ENCODE data around the gene LPO. TPM values are rescaled to one million over a fixed set of nuclear protein-coding genes. Genes with fewer than 3 reads are reported as not detected.

Gene LPO
- total RNA-seq, 1 experiment from 2014 or later = not detected

DNA sequence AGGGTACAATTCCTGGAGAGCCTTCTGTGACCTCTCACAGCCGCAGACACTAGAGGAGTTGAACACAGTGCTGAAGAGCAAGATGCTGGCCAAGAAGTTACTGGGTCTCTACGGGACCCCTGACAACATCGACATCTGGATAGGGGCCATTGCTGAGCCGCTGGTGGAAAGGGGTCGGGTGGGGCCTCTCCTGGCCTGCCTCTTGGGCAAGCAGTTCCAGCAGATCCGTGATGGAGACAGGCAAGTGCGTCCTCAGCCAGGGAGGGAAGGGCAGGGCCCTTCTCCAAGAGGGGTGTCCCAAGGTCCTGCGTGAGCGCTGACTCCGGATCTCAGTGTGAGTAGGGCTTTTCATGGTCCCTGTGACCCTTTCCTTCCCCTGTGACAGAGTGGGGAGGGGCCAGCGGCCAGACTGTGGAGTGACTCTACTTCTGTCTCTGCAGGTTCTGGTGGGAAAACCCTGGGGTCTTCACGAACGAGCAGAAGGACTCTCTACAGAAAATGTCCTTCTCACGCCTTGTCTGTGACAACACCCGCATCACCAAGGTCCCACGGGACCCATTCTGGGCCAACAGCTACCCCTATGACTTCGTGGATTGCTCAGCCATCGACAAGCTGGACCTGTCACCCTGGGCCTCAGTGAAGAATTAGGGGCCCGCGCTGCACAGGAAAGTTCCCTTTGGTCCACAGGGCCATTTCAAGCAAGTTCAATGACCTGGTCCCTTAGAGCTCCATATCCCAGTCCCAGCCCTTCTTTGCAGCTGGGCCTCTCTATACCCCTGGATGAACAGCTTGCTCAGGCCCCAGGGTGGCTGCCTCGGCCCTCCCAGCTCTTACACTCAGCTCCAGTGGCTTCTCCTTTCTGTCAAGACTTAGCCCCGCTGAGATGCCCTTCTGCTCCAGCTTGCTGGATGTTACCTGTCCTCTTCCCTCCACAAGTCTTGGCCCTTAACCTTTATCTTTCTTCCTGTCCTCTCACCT lies 29.3 kb downstream of the LPO start:
- H3K9me3 ChIP-seq (ENCODE audit: low read length) = no peaks in the 10 kb centered on the region
- ChIA-PET POLR2A (ENCODE audit: unreplicated experiment) (no interaction called here), CTCF (no interaction called here)
- no peaks in the 10 kb centered on the region for H3K36me3 ChIP-seq (ENCODE audit: low read depth, low read length)
- no peaks in the 10 kb centered on the region for H3K9me2 ChIP-seq (replicated peaks; ENCODE audit: low read length)
- H3K4me1 ChIP-seq (ENCODE audit: insufficient read depth, low read length) = no peaks in the 10 kb centered on the region
- no peaks in the 10 kb centered on the region for H3K79me2 ChIP-seq (ENCODE audit: low read length)
- H3K9ac ChIP-seq (ENCODE audit: low read length) = no peak overlapping the region
- H3K27ac ChIP-seq (ENCODE audit: low read length) = no peak overlapping the region
- H2AFZ ChIP-seq (ENCODE audit: low read length) = no peak overlapping the region
- TF ChIP-seq EZH2 (IDR thresholded peaks at IDR 0.05; ENCODE audit: low read length, unreplicated experiment) = no peak
- TF ChIP-seq EZH2phosphoT487 (IDR thresholded peaks at IDR 0.05; ENCODE audit: borderline replicate concordance, low read length) = no peak
- TF ChIP-seq, protein P1, sequence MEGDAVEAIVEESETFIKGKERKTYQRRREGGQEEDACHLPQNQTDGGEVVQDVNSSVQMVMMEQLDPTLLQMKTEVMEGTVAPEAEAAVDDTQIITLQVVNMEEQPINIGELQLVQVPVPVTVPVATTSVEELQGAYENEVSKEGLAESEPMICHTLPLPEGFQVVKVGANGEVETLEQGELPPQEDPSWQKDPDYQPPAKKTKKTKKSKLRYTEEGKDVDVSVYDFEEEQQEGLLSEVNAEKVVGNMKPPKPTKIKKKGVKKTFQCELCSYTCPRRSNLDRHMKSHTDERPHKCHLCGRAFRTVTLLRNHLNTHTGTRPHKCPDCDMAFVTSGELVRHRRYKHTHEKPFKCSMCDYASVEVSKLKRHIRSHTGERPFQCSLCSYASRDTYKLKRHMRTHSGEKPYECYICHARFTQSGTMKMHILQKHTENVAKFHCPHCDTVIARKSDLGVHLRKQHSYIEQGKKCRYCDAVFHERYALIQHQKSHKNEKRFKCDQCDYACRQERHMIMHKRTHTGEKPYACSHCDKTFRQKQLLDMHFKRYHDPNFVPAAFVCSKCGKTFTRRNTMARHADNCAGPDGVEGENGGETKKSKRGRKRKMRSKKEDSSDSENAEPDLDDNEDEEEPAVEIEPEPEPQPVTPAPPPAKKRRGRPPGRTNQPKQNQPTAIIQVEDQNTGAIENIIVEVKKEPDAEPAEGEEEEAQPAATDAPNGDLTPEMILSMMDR (conservative IDR thresholded peaks at IDR 0.05; ENCODE audit: low read depth, low read length) = no peak
- intact Hi-C loops (cut with micrococcal nuclease) = no loop called here
- no TSS peak for BruUV-seq (replicated peaks)
- ATAC-seq (no peak), DNase-seq (no peak)
- no peaks in the 10 kb centered on the region for H4K20me1 ChIP-seq (ENCODE audit: low read length)
- peaks cover 62% of the 10 kb centered on the region for H3K27me3 ChIP-seq (ENCODE audit: low read length)
- no peak overlapping the region for H3K4me3 ChIP-seq (ENCODE audit: low read length)
- no peaks in the 10 kb centered on the region for H3F3A ChIP-seq (ENCODE audit: low read length, unreplicated experiment)
- H3K4me2 ChIP-seq (ENCODE audit: low read length) = no peak overlapping the region

DNA sequence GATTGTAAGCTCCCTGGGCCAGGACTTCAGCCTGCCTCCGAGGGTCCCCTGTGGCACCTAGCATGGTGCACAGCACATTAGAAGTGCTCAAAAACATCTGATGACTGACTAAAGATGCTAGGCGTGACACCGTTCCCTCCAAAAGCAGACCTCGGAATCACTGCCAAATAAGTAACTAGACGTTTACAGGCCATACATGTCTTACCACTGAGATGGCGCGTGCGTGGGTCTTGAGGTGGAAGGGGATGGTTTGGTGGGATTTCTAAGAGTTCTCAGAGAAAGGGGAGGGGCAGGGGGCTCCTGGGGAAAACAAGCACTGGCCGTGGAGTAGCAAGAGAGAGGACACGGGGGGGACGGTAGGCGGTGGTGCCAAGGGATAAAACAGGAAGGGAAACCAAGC lies 29.9 kb downstream of the LPO start:
- no peak for ATAC-seq
- H3K9me3 ChIP-seq (ENCODE audit: low read length) = no peaks in the 10 kb centered on the region
- TF ChIP-seq EZH2 (IDR thresholded peaks at IDR 0.05; ENCODE audit: low read length, unreplicated experiment) = no peak
- TF ChIP-seq EZH2phosphoT487 (IDR thresholded peaks at IDR 0.05; ENCODE audit: borderline replicate concordance, low read length) = no peak
- TF ChIP-seq, protein P1 (conservative IDR thresholded peaks at IDR 0.05; ENCODE audit: low read depth, low read length) = no peak
- no peaks in the 10 kb centered on the region for H3F3A ChIP-seq (ENCODE audit: low read length, unreplicated experiment)
- peaks cover 55% of the 10 kb centered on the region for H3K27me3 ChIP-seq (ENCODE audit: low read length)
- H3K79me2 ChIP-seq (ENCODE audit: low read length) = no peaks in the 10 kb centered on the region
- ChIA-PET CTCF (no interaction called here), POLR2A (ENCODE audit: unreplicated experiment) (no interaction called here)
- no peak overlapping the region for H3K27ac ChIP-seq (ENCODE audit: low read length)
- H3K9me2 ChIP-seq (replicated peaks; ENCODE audit: low read length) = no peaks in the 10 kb centered on the region
- no peaks in the 10 kb centered on the region for H3K36me3 ChIP-seq (ENCODE audit: low read depth, low read length)
- no peaks in the 10 kb centered on the region for H4K20me1 ChIP-seq (ENCODE audit: low read length)
- no peak overlapping the region for H3K4me2 ChIP-seq (ENCODE audit: low read length)
- no peaks in the 10 kb centered on the region for H3K4me1 ChIP-seq (ENCODE audit: insufficient read depth, low read length)
- H2AFZ ChIP-seq (ENCODE audit: low read length) = no peak overlapping the region
- no peak overlapping the region for H3K9ac ChIP-seq (ENCODE audit: low read length)
- intact Hi-C loops (cut with micrococcal nuclease) = no loop called here
- BruUV-seq (replicated peaks) = no TSS peak
- H3K4me3 ChIP-seq (ENCODE audit: low read length) = no peak overlapping the region
- DNase-seq = no peak

Data from PC-3 (cell line).